ENCODE data around the gene OST4. TPM values are rescaled to one million over a fixed set of nuclear protein-coding genes. Genes with fewer than 3 reads are reported as not detected.

The OST4 gene
- total and polyA plus RNA-seq, 2 donors from 2014 or later, result 260 to 718 TPM

- H3K9ac ChIP-seq (ENCODE audit: low read length in 3 of 3), result peak overlapping the region in 2 of 3 donors; percentile 8 to 34
- TF ChIP-seq CTCF (IDR thresholded peaks at IDR 0.05; ENCODE audit: borderline replicate concordance, extremely low read depth, insufficient read depth), result peak; percentile 46
- no peaks in the 10 kb centered on the region for H3K27me3 ChIP-seq (ENCODE audit: control insufficient read depth, insufficient read depth, low read length)
- H3K36me3 ChIP-seq (ENCODE audit: control insufficient read depth in 2 of 3, insufficient read depth in 3 of 3, low read length in 3 of 3), result no peaks in the 10 kb centered on the region
- DNase-seq (peak; percentile 58 to 92 (median 74)), FAIRE-seq (no peak)
- H3K4me1 ChIP-seq (ENCODE audit: control insufficient read depth in 2 of 3, insufficient read depth in 2 of 3, low read depth in 1 of 3, low read length in 3 of 3), result peaks cover 0 to 16% (median 5%) of the 10 kb centered on the region in 3 donors
- H3K27ac ChIP-seq (ENCODE audit: low read depth in 2 of 2, low read length in 2 of 2), result peak overlapping the region; percentile 67 to 85
- H3K4me3 ChIP-seq (ENCODE audit: low read length in 3 of 3), result peak overlapping the region in 2 of 3 donors; percentile 47 to 67
- H3K9me3 ChIP-seq (ENCODE audit: control insufficient read depth in 2 of 3, insufficient read depth in 1 of 3, low read length in 3 of 3), result no peaks in the 10 kb centered on the region
- intact Hi-C loops (cut with DNase I), result no loop called here
These were observed 14.2 kb upstream of the OST4 start for GRCh38 chr2:27085673-27086089.

- FAIRE-seq, result no peak
- H3K4me1 ChIP-seq (ENCODE audit: control insufficient read depth in 2 of 3, insufficient read depth in 2 of 3, low read depth in 1 of 3, low read length in 3 of 3), result peaks cover 0 to 19% (median 5%) of the 10 kb centered on the region in 3 donors
These were observed 13.7 kb upstream of the OST4 start for GRCh38 chr2:27085062-27085672.

GRCh38 chr2:27084297-27085061 lies 13.0 kb upstream of the OST4 start:
- no peaks in the 10 kb centered on the region for H3K9me3 ChIP-seq (ENCODE audit: control insufficient read depth in 2 of 3, insufficient read depth in 1 of 3, low read length in 3 of 3)
- no peak overlapping the region for H3K4me3 ChIP-seq (ENCODE audit: low read length in 3 of 3)
- FAIRE-seq (no peak), DNase-seq (peak in 1 of 5 donors; percentile 79)
- no peak overlapping the region for H3K27ac ChIP-seq (ENCODE audit: low read depth in 2 of 2, low read length in 2 of 2)
- intact Hi-C loops (cut with DNase I), result no loop called here
- H3K27me3 ChIP-seq (ENCODE audit: control insufficient read depth, insufficient read depth, low read length), result no peaks in the 10 kb centered on the region
- no peaks in the 10 kb centered on the region for H3K36me3 ChIP-seq (ENCODE audit: control insufficient read depth in 2 of 3, insufficient read depth in 3 of 3, low read length in 3 of 3)
- H3K9ac ChIP-seq (ENCODE audit: low read length in 3 of 3), result no peak overlapping the region
- H3K4me1 ChIP-seq (ENCODE audit: control insufficient read depth in 2 of 3, insufficient read depth in 2 of 3, low read depth in 1 of 3, low read length in 3 of 3), result peaks cover 0 to 19% (median 5%) of the 10 kb centered on the region in 3 donors
- no peak for TF ChIP-seq CTCF (IDR thresholded peaks at IDR 0.05; ENCODE audit: borderline replicate concordance, extremely low read depth, insufficient read depth)

More at GRCh38 chr2:27085062-27085672, 13.7 kb upstream of the OST4 start:
- Histone ChIP-seq H3K9ac (ENCODE audit: low read length in 3 of 3) (peak overlapping the region in 2 of 3 donors; percentile 8 to 34), H3K9me3 (ENCODE audit: control insufficient read depth in 2 of 3, insufficient read depth in 1 of 3, low read length in 3 of 3) (no peaks in the 10 kb centered on the region), H3K27me3 (ENCODE audit: control insufficient read depth, insufficient read depth, low read length) (no peaks in the 10 kb centered on the region), H3K4me3 (ENCODE audit: low read length in 3 of 3) (peak overlapping the region in 2 of 3 donors; percentile 47 to 67), H3K27ac (ENCODE audit: low read depth in 2 of 2, low read length in 2 of 2) (peak overlapping the region; percentile 51 to 85), H3K36me3 (ENCODE audit: control insufficient read depth in 2 of 3, insufficient read depth in 3 of 3, low read length in 3 of 3) (no peaks in the 10 kb centered on the region)
- no peak for TF ChIP-seq CTCF (IDR thresholded peaks at IDR 0.05; ENCODE audit: borderline replicate concordance, extremely low read depth, insufficient read depth)
- intact Hi-C loops (cut with DNase I), result no loop called here
- peak in 2 of 5 donors; percentile 47 to 50 for DNase-seq

All from kidney (tissue), 14 donors.